Measurements from ENCODE around the gene CDYL2. TPM values are rescaled to one million over a fixed set of nuclear protein-coding genes. Genes with fewer than 3 reads are reported as not detected.
A peak's percentile ranks its signal among the peaks of the same experiment; 100 is the strongest.

The CDYL2 gene
- total RNA-seq, 1 donor from 2014 or later = 19.9 TPM

- H3K27me3 Mint-ChIP-seq = peaks cover 50% of the 10 kb centered on the region
- H3K4me3 Mint-ChIP-seq (ENCODE audit: low read depth) = no peak overlapping the region
- no peak overlapping the region for H3K27ac Mint-ChIP-seq
- TF ChIP-seq, protein P1, sequence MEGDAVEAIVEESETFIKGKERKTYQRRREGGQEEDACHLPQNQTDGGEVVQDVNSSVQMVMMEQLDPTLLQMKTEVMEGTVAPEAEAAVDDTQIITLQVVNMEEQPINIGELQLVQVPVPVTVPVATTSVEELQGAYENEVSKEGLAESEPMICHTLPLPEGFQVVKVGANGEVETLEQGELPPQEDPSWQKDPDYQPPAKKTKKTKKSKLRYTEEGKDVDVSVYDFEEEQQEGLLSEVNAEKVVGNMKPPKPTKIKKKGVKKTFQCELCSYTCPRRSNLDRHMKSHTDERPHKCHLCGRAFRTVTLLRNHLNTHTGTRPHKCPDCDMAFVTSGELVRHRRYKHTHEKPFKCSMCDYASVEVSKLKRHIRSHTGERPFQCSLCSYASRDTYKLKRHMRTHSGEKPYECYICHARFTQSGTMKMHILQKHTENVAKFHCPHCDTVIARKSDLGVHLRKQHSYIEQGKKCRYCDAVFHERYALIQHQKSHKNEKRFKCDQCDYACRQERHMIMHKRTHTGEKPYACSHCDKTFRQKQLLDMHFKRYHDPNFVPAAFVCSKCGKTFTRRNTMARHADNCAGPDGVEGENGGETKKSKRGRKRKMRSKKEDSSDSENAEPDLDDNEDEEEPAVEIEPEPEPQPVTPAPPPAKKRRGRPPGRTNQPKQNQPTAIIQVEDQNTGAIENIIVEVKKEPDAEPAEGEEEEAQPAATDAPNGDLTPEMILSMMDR (IDR thresholded peaks at IDR 0.05; ENCODE audit: unreplicated experiment) = no peak
- DNase-seq (ENCODE audit: low spot score, unreplicated experiment) = no peak
- no peaks in the 10 kb centered on the region for H3K36me3 Mint-ChIP-seq (ENCODE audit: insufficient read depth)
- no peaks in the 10 kb centered on the region for H3K9me3 Mint-ChIP-seq (ENCODE audit: low read depth)
- H3K4me1 Mint-ChIP-seq (ENCODE audit: low read depth) = no peaks in the 10 kb centered on the region
Observed at GRCh38 chr16:80809366-80809765, 5.0 kb upstream of the CDYL2 start.

DNA sequence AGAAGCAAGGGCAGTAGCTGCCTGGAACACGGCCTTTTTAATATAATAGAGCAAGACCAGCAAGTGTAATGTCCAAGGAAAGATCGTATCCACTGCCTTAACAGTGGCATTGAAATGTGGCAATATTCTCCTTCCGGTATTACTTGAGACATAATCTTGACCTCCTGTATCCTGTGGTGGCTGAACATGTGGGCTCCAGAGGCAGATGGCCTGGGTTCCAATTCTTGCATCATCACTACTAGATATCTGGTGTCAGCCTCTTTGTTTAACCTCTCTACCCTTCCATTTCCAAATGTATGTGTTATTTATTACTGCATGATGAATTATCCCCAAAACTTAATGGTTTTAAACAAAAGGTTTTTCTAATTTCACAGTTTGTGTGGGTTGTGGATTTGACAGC, 3.5 kb upstream of the CDYL2 start:
- TF ChIP-seq, protein P1 (IDR thresholded peaks at IDR 0.05; ENCODE audit: unreplicated experiment) = no peak
- Mint-ChIP-seq H3K36me3 (ENCODE audit: insufficient read depth) (no peaks in the 10 kb centered on the region), H3K27me3 (peaks cover 41% of the 10 kb centered on the region), H3K9me3 (ENCODE audit: low read depth) (no peaks in the 10 kb centered on the region), H3K27ac (no peak overlapping the region), H3K4me3 (ENCODE audit: low read depth) (no peak overlapping the region), H3K4me1 (ENCODE audit: low read depth) (no peaks in the 10 kb centered on the region)
- no peak for DNase-seq (ENCODE audit: low spot score, unreplicated experiment)

GRCh38 chr16:80806927-80807340, 2.5 kb upstream of the CDYL2 start:
- Mint-ChIP-seq H3K9me3 (ENCODE audit: low read depth) (peaks cover 8% of the 10 kb centered on the region), H3K4me1 (ENCODE audit: low read depth) (no peaks in the 10 kb centered on the region), H3K36me3 (ENCODE audit: insufficient read depth) (peaks cover 2% of the 10 kb centered on the region), H3K27me3 (peaks cover 41% of the 10 kb centered on the region), H3K4me3 (ENCODE audit: low read depth) (no peak overlapping the region), H3K27ac (no peak overlapping the region)
- no peak for DNase-seq (ENCODE audit: low spot score, unreplicated experiment)
- TF ChIP-seq, protein P1 (IDR thresholded peaks at IDR 0.05; ENCODE audit: unreplicated experiment) = no peak

GRCh38 chr16:80806289-80806688, 1.9 kb upstream of the CDYL2 start:
- H3K4me1 Mint-ChIP-seq (ENCODE audit: low read depth) = no peaks in the 10 kb centered on the region
- H3K36me3 Mint-ChIP-seq (ENCODE audit: insufficient read depth) = peaks cover 2% of the 10 kb centered on the region
- H3K27ac Mint-ChIP-seq = no peak overlapping the region
- TF ChIP-seq, protein P1 (IDR thresholded peaks at IDR 0.05; ENCODE audit: unreplicated experiment) = no peak
- H3K27me3 Mint-ChIP-seq = peaks cover 37% of the 10 kb centered on the region
- DNase-seq (ENCODE audit: low spot score, unreplicated experiment) = no peak
- peaks cover 8% of the 10 kb centered on the region for H3K9me3 Mint-ChIP-seq (ENCODE audit: low read depth)
- peak overlapping the region; percentile 52 for H3K4me3 Mint-ChIP-seq (ENCODE audit: low read depth)

- H3K4me1 Mint-ChIP-seq (ENCODE audit: low read depth) = no peaks in the 10 kb centered on the region
- TF ChIP-seq, protein P1 (IDR thresholded peaks at IDR 0.05; ENCODE audit: unreplicated experiment) = no peak
Observed at GRCh38 chr16:80804056-80804525, 307 bp downstream of the CDYL2 start.

More at GRCh38 chr16:80804056-80804525, 307 bp downstream of the CDYL2 start:
- Mint-ChIP-seq H3K27me3 (peaks cover 32% of the 10 kb centered on the region), H3K27ac (peak overlapping the region; percentile 91), H3K36me3 (ENCODE audit: insufficient read depth) (peaks cover 2% of the 10 kb centered on the region), H3K4me3 (ENCODE audit: low read depth) (peak overlapping the region; percentile 95), H3K9me3 (ENCODE audit: low read depth) (peaks cover 8% of the 10 kb centered on the region)
- DNase-seq (ENCODE audit: low spot score, unreplicated experiment) = peak; percentile 46
